RWPE2 (cell line): Measurements from ENCODE around the gene CNTNAP2.

ENCODE experiments used
- ATAC-seq: fragments of 200-7000 bp; cut with Tn5 transposase; 3 replicates; pipeline ENCODE4 v1.9.1; 2021; ENCODE audit warnings: low read depth
- DNase-seq: peaks from one replicate; pipeline ENCODE4 v3.0.0-alpha.2; 2020; ENCODE audit warnings: low spot score
- H3K27ac ChIP-seq: fragments of 450-650 bp; 2 replicates; pipeline ENCODE4 v1.5.1; 2017; ENCODE audit warnings: mild to moderate bottlenecking; ENCODE audit not compliant: poor library complexity, severe bottlenecking
- H3K27me3 ChIP-seq: fragments of 250-450 bp; sonication (Bioruptor Pico); 2 replicates; pipeline ENCODE4 v1.5.1; 2021; ENCODE audit warnings: mild to moderate bottlenecking, moderate library complexity; ENCODE audit not compliant: insufficient read depth, poor library complexity, severe bottlenecking
- H3K36me3 ChIP-seq: fragments of 250-450 bp; sonication (Bioruptor Pico); 2 replicates; pipeline ENCODE4 v1.5.1; 2020; ENCODE audit warnings: low read depth, mild to moderate bottlenecking, moderate library complexity
- H3K4me1 ChIP-seq: fragments of 250-450 bp; sonication (Bioruptor Pico); 2 replicates; pipeline ENCODE4 v1.5.1; 2021; ENCODE audit warnings: mild to moderate bottlenecking, moderate library complexity; ENCODE audit not compliant: insufficient read depth, poor library complexity, severe bottlenecking
- H3K4me3 ChIP-seq: fragments of 250-450 bp; sonication (Bioruptor Pico); 2 replicates; pipeline ENCODE4 v1.5.1; 2021; ENCODE audit warnings: mild to moderate bottlenecking, moderate library complexity; ENCODE audit not compliant: severe bottlenecking
- H3K9me3 ChIP-seq: fragments of 250-450 bp; sonication (Bioruptor Pico); 2 replicates; pipeline ENCODE4 v1.5.1; 2021; ENCODE audit warnings: mild to moderate bottlenecking, moderate library complexity; ENCODE audit not compliant: severe bottlenecking
- CTCF ChIP-seq: fragments of 450-650 bp; IDR thresholded peaks from one replicate; pipeline ENCODE4 v1.5.1; 2017; ENCODE audit warnings: mild to moderate bottlenecking, moderate library complexity; ENCODE audit not compliant: poor library complexity, severe bottlenecking

Gene CNTNAP2

GRCh38 chr7:148433521-148434180 lies 2317.1 kb downstream of the CNTNAP2 start:
- Histone ChIP-seq H3K9me3 (no peaks in the 10 kb centered on the region), H3K27ac (peak overlapping the region; percentile 31), H3K4me1 (peaks cover 16% of the 10 kb centered on the region), H3K36me3 (no peaks in the 10 kb centered on the region), H3K4me3 (no peak overlapping the region), H3K27me3 (no peaks in the 10 kb centered on the region)
- no peak for TF ChIP-seq CTCF
- ATAC-seq (no peak; the same call in 2 of the 3 replicates), DNase-seq (no peak)

DNA sequence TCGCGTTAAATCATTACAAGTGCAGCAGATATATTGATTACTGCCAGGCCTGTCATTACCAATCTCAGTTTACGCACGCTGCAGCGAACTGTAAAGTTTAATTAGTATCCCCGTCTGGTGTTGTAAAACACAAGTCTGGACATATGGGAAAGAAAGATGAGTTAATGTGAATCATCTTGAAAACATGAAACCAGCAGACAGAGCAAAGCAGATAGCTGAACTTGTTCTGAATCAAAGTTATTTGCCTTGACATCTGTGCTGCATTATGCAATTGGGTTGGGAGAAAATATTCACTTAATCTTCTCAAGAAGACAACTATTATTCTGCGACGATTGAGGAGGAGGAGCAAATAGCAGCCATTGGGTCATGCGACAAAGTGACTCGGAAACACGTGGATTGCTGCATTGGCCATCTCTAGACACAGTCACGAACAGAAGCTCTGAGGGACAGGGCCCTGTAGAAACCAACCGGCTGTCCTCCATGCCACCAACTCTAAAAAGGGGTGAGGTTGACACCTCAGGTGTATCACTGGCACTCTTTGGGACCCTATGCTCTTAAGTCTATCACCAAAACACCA lies 2317.7 kb downstream of the CNTNAP2 start:
- ATAC-seq (peak; percentile 93), DNase-seq (no peak)
- Histone ChIP-seq H3K9me3 (no peaks in the 10 kb centered on the region), H3K36me3 (no peaks in the 10 kb centered on the region), H3K27ac (peak overlapping the region; percentile 31), H3K4me1 (peaks cover 16% of the 10 kb centered on the region), H3K27me3 (no peaks in the 10 kb centered on the region), H3K4me3 (no peak overlapping the region)
- TF ChIP-seq CTCF = no peak

- Histone ChIP-seq H3K36me3 (no peaks in the 10 kb centered on the region), H3K9me3 (no peaks in the 10 kb centered on the region), H3K27ac (peak overlapping the region; percentile 31), H3K27me3 (no peaks in the 10 kb centered on the region), H3K4me1 (peaks cover 16% of the 10 kb centered on the region), H3K4me3 (no peak overlapping the region)
- TF ChIP-seq CTCF = no peak
- no peak for ATAC-seq
- DNase-seq = no peak
Measured at GRCh38 chr7:148434887-148435286, 2318.3 kb downstream of the CNTNAP2 start.

GRCh38 chr7:148435715-148436114 lies 2319.1 kb downstream of the CNTNAP2 start:
- ATAC-seq = no peak
- Histone ChIP-seq H3K27ac (no peak overlapping the region), H3K4me3 (no peak overlapping the region), H3K27me3 (no peaks in the 10 kb centered on the region), H3K9me3 (no peaks in the 10 kb centered on the region), H3K36me3 (no peaks in the 10 kb centered on the region), H3K4me1 (peaks cover 16% of the 10 kb centered on the region)
- TF ChIP-seq CTCF = no peak
- no peak for DNase-seq

DNA sequence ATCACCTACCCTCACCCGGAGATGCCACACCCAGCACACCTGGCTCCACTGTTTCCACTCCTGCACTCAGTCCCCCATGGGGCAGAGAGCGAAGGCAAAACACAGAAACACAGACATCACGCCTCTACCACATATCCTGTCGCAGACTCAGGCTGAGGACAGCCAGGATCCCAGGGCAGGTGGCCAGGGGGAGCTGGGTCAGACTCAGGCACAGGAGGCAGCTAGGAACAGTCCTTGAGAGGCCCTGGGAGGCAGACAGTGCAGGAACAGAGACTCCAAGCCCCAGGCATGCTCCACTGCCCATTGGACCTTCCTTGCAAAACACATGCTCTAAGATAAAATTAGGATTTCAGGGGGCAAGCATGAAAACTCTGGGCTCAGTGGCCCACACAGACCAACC lies 2319.5 kb downstream of the CNTNAP2 start:
- Histone ChIP-seq H3K27me3 (no peaks in the 10 kb centered on the region), H3K36me3 (no peaks in the 10 kb centered on the region), H3K9me3 (no peaks in the 10 kb centered on the region), H3K4me1 (peaks cover 16% of the 10 kb centered on the region), H3K4me3 (no peak overlapping the region), H3K27ac (no peak overlapping the region)
- ATAC-seq (no peak), DNase-seq (no peak)
- TF ChIP-seq CTCF = no peak
